Embryonic facial prominence (tissue), 1 donor: ENCODE data around the gene NR3C2.
A peak's percentile ranks its signal among the peaks of the same experiment; 100 is the strongest.

Experiments used
- DNase-seq: peaks from one replicate; pipeline ENCODE4 v3.0.0-alpha.2; 2016; ENCODE audit errors: extremely low spot score

NR3C2 gene

DNA sequence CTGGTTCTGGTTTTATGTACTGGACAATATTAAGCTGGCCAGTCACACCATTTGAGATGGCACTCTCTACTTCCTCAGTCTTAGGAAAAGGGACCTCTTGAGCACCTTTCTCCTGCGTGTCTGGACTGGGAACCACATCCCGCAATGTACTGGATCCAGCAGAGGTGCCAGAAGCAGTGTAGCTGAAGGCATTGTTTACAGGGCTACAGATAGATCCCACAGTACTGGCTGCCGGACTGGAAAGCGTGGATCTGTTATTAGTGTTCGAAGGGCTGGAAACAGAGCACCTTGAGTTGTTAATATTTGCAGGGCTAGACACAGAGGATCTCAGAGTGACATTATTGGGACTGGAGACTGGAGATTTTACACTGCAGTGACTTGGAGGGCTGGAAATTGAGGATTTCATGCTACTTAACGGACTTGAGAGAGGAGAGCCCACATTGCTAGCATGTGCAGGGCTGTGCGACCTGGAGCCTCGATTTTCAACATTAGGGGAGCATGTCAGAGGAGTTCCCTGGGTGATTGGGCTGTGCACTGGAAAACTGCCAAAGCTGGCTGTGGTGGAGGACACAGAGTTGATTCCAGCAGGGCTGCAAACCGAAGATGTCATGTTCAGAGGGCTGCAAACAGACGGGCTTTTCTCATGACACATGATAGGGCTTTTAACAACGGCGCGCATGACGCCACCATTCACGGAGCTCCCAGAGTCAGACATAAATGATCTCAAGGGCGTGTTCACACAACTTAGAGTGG lies 6.4 kb downstream of the NR3C2 start:
- DNase-seq: no peak

DNA sequence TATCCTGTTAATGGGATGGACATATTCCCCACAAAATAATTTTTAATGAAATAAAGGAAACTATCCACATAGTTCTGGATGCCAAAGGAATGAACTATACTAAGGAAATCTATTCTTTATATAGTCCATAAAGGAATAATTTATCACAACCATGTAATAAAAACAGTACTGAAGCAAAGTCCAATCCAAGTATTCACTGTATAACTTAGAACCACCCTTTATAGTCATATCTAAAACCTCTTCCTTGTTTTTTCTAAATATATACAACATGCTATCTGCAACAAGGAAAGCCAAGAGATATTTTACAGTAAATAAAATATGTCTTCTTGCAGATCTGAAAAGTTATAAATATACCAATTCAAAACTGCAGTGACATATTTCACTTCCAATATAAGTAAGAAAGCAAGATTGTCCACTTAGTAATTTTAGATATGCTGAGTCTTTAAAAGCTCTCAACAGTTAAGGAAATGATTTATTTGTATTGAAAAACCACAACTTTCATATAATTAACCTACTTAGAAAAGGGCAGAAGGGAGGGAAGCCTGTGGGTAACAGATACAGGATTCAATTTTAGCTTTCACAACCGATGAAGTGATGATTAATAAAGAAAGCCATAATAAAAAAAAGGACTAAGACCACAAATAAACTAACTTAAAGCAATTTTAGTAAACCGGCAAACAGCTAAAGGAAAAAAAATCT lies 8.0 kb downstream of the NR3C2 start:
- no peak for DNase-seq

DNA sequence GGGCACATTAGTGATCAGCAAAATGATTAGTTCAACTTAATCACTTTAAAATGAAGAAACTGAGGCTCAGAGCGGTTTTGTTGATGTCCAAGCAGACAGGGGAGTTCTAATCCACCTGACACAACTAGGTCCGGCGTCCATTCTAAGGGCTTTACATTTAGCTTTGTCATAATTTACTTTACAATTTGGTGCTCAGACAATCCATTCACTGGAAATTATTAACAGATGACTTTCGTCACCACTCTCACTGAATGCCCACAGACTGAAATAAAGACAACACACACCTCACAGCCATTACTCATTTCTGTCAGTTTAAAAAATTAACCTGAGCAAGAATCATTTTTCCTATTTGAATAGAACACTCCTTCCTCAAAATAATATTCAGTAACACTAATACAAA lies 10.8 kb downstream of the NR3C2 start:
- no peak for DNase-seq

DNA sequence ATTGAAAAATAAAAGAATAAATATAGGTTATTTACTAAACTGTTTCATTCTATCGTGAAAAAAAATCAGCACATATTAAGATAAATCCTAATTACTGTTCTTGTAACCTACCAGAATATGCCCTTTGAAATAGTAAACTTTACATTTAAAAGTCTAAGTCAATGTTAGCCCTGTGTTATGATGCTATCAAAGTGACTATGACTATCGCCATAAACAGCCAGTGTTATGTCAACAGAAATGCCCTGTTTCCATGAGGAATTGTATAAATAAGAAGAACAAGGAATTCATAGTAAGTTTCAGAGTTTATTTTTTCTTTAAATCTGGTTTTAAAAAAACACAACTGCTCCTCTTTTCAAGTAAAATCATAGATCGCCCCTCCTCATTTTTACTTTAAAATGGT lies 11.4 kb downstream of the NR3C2 start:
- no peak for DNase-seq

DNA sequence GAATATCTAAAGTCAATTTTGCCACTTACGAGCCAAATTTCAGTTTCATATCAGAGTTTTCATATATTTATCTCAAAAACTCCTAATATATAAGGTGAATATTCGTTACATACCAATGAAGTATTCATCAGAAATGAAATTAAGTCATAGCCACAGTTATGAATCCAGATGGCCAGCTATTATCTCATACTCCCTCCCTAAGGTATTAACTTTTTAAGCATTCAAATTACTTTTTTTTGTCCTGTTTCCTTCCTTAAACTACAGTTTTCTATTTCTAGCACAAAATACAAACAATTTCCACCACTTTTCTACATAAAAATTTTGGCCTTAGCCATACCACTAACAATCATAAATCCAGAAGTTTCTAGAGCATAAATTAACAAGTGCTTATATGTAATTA lies 13.0 kb downstream of the NR3C2 start:
- DNase-seq: no peak

DNA sequence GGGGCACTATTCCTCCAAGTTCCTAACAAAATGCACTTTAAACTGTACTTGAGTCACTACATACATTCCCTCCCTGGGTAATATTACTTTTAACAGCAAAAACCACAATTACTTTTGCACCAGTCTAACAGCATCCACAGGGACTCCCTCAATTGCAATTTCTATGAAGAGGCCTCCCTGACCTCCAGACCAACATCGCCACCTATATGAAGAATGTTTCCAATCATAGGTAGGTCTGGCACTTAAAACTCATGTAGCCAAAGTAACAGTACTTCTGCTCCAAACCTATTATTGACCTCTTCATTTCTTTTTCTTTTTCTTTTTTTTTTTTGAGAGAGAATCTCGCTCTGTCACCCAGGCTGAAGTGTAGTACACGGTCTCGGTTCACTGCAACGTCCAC lies 15.6 kb downstream of the NR3C2 start:
- no peak for DNase-seq

DNA sequence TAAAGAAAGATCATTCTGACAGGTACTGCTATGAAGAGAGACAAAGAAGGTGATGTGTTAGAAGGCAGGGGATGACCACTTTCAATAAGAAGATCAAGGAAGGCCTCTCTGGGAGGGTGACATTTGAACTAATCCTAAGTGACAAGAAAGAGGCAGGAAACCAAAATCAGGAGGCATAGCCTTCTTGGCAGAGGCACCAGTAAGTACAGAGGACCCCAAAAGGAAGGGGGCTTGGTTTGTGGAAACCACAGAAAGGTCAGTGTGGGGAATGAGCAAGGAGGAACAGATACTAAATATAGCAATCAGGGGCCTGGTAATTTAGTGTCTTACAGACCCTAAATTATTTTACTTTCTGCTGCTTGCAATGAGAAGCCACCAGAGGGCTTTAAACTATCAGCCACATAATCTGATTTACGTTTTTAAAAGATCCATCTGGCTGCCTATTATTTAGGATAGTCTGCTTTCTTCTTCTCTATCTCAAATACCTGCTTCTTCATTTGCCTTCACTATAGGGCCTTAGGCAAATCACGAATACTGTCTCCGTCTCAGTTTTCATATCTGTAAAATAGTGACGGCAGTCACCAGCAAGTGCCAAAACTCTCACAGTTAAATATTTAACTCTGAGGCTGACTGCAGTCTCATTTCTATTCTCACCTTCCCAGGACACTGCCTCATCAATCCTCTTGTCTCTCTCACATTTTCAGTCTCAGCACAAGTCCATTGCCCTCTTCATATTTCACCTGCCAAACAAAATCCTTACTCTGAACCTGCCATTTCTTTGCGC lies 16.7 kb downstream of the NR3C2 start:
- DNase-seq: no peak

DNA sequence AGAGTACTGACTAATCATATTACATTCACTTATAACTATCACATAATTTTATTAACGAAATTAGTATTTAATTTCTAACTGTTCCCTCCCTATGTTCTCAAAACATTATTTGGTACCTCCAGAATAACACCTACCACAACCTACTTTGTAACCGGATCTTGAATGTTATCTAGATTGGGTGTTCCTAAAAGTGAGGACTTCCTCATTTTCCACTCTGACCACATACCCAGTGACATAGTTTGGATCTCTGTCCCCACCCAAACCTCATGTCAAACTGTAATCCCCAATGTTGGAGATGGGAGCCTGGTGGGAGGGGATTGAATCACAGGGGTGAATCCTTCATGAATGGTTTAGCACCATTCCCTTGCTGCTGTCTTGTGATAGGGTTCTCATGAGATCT lies 21.8 kb downstream of the NR3C2 start:
- no peak for DNase-seq

DNA sequence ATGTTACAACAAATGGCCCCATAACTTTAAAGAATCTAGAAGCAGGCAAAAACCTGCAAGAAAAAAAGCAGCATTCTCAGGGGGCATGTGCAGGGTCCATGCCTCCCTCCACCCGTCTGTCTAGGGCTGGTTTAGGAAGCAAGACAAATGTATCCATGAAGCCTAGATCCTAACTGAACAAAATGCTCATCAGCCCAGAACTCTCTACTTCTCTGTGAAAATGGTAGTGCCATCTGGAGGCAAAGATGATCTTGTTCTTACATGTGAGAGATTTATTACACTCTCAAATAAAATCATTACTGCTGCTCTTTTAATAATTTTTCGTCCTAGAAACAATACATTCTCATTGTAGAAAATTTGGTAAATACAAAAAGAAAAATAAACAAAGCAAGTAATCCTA lies 26.7 kb downstream of the NR3C2 start:
- DNase-seq: no peak

DNA sequence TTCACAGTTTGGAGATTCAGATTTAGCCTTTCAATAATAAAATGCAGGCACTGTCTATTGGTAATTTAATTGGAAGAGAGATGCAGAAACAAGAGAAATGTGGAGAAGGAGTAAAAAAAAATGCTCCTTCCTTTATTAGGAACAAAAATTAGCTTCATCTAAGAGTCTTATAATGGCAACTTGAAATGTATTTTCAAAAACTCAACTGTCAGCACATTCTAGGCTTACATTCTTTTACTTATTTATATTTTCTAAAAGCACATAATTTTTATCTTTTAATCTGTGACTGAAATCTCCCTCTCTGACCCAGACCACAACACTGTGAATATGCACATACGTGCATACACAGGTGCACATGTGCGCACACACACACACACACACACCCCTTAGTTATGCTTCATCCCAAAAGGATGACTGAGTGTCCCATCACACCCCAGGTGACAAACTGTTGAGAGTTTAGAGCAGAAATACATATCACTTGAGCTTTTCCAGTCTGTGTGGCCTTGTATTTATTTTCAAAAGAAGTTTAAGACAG lies 29.7 kb downstream of the NR3C2 start:
- DNase-seq: no peak

DNA sequence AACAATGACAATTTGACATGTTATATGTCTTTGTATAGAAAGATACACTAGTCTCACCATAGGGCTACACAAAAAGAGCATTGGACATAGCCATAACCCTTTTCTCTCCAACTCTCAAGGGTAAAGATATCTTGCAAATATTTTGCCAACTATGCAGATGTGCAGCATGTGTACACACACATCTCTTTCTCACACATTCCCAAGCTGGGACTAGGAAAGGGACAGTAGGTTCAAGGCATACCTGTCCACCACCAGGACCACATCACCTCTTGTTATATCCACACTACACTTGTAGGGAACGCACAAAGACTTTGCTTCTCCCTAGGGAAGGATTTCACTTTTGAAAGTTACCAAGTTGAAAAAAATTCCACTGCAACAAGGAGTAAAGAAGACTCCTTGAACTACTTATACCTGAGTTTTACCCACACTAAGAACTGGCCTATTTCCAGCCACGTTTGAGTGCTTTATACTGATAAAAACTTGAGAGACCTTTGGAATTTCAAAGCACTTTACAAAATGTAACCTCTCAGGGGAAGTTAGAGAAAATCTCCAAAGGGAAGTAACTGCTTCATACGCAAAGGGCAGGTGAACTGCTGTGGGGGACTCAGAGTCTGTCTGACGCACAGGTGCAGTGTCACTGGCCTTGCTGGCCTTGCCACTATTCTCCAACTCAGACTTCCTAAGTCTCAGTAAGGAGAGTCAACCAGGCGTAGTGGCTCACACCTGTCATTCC lies 36.9 kb downstream of the NR3C2 start:
- no peak for DNase-seq

DNA sequence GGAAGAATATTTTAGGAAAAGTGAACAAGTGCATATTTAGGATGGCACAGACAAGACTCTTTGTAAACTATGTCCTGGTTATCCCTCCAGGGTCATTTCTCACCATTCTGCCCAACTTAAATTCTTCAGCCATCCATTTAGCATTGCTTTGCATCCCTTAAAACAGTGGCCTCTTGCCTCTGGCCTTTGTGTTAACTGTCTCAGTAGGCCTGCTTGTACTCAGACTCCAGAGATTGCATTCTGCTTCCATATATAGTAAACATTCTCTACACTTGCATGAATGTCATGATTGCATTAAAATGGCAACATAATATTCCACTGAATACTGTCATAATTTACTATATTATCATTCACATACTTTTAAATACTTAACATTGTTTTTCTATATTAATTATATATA lies 43.2 kb downstream of the NR3C2 start:
- DNase-seq: no peak

DNA sequence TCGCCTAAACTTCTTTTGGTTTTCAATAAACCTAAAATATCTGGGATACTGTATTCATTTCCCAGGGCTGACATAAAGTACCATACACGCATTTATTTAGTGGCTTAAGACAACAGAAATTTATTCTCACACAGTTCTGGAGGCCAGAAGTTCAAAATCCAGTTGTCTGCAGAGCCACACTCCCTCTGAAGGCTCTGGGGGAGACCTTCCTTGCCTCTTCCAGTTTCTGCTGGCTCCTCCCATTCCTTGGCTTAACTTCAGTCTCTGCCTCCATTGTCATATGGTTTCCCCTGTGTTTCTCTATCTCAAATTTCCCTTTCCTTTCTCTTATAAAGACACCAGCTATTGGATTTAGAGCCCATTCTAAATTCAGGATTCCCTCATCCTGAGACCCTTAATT lies 44.4 kb downstream of the NR3C2 start:
- no peak for DNase-seq

DNA sequence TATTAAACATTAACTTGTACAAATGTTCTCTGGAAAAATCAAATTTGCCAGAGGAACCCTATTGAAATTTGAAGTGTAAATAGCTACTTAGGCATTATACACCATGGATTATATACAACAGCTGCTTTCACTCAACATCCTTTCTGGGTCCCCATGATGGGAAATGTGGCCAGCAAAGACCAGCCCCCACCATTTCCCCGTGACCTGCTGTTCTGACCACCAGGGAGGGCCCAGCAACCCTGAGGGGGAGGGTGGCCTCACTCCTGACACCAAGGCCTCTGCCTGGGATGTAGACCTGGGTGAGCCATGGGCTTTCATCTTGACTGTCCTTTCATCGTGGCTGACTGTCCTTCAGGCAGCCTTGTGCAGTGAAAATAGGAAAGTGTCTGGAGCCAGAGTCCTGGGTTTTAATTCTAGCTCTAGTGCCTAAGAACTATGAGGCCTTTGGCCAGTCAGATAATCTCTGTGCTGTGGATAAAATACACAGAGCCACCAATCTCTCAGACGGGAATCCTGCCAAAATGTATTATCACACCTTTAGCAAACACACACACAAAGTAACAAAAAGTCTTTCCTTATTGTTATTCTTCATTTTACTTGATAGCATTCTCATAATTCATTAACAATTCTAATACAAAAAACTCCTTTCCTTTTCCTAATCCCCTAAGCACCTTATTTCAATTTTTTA lies 45.1 kb downstream of the NR3C2 start:
- DNase-seq: no peak

DNA sequence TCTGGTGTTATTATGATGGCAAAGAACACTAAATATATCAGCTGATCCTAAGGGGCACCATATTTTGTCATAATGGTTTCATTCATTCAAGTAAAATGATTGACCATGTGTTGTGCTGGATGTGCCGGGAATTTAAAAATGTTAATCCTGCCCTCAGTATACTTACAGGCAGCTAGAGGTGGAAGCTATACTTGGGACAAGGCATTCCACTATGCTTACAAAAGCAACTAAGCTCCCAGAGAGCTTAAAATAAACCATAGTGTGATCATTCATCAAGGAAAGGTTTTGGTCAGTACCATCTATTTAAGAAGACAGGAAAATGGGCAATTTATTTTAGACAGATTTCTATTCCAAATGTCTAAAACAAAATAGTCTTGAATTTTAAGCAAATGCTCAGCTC lies 46.4 kb downstream of the NR3C2 start:
- DNase-seq: no peak

DNA sequence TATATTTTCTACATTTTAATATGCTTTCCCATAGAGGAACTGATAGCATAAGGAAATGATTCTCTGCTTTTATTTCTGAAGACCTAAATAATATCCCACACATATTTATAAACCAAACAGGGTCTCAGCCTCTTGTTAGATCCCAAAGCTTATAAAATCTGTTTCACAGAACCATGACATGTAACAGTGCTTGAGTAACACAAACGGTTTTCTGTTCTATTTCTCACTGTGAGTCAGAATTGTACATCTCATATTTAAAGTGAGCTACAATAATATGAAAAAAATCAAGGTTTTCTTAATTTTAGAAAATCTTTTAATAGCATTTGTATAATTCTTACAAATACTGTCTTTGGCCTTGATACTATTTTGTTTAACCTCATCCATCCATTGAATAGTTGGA lies 51.2 kb downstream of the NR3C2 start:
- DNase-seq: no peak

DNA sequence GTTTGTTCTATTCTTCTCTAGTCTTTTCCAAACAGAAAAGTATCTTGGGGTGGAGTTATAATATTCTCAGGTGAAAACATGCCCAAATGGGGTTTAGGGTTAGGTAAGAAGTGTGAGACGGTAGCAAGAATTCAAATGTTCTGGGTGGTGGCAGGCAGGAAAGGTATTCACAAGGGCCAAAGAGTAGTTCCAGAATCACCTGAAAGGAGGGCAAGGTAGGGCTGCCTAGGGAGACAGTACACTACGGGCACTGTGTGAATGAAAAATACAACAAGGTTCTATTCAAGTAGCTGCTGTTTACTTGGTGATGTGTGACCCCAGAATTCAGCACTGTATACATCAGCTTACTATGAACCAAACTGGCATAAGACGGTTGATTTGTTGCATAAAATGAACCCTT lies 51.9 kb downstream of the NR3C2 start:
- DNase-seq: no peak

DNA sequence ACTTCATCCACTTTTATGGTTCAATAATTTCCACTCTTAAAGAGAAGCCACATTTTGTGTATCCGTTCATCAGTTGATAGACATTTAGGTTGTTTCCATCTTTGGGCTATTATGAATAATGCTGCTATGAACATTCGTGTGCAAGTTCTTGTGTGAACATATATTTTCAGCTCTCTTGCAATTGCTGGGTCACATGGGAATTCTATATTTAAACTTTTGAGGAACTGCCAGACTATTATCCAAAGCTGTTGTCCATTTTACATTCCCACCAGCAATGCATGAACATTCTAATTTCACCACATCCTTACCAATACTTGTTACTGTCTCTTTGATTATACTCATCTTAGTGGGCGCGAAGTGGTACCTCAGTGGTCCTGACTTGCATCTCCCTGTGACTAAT lies 61.9 kb downstream of the NR3C2 start:
- no peak for DNase-seq

DNA sequence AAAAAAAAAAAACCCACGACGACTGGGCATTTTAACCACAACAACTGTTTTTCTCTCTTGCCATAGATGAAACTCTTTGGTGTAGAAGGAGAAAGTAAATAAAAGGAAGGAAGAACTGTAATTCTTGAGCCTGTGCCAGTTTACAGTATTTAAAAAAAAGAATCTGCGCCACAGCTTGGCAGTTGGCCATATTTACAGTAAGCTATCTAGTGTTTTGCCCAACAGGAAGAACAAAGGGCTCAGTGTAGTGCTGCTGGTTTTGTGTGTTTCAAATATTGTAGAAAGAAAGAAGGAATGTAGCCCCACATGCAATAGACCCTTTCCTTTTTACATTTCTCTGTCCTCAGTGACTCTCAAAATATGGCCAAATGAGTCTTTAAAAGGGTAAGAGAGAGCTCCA lies 66.1 kb downstream of the NR3C2 start:
- DNase-seq: peak; percentile 14

DNA sequence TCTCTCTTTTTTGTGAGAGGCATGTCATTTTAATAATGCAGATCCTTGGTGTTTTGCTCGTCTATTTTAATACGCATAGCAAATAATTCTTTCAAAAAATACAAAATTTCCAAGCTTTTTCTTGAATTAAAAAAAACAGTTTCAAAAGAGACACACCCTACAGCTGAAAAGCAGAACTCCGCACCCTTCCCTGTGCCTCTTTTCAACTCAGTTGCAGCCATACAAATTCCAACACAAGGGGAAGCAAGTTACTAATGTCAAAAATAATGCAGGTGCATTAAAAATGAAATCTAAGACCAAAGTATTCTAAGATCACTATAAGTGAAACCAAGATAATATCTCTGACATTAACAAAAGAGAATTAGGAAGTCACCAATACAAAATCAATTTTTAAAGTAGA lies 66.6 kb downstream of the NR3C2 start:
- DNase-seq: no peak

DNA sequence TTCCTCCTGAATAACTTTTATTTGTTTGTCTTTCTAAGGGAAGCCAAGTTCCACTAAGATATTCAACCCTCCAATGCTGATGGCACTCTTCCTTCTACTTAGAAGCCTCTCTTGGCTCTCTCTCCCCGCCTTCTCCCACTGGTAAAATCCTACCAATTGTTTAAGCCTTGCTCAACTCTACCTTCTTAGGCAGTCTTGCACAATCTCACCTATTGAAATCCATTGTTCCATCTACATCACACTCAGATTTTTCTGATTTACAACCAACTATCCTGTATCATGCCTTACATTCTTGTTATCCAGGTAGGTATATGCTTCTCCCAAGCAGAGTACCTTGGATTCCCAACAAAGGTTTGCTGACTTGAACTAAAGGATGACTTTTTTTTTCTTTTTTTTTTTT lies 69.1 kb downstream of the NR3C2 start:
- no peak for DNase-seq
